CD4-positive, alpha-beta T cell treated with Interleukin-15 for 1 hour (primary cell): ENCODE measurements around the gene C2CD2L.
"Not testable (repeated sequence)": the region's sequence is repeated elsewhere in the genome, so short reads cannot be mapped to it uniquely, and the experiment has no call there.

Experiments used
- DNase-seq: peaks from one replicate; pipeline ENCODE4 v3.0.0-alpha.2; 2020

Gene C2CD2L

GRCh38 chr11:119116235-119116594 is 9.1 kb downstream of the C2CD2L start:
- DNase-seq = no peak

GRCh38 chr11:119116601-119117000 is 9.5 kb downstream of the C2CD2L start:
- no peak for DNase-seq

GRCh38 chr11:119117004-119117706 is 10.0 kb downstream of the C2CD2L start:
- no peak for DNase-seq

GRCh38 chr11:119118227-119118626 is 11.1 kb downstream of the C2CD2L start:
- no peak for DNase-seq

- DNase-seq = no peak
Observed at GRCh38 chr11:119118946-119119345, 11.8 kb downstream of the C2CD2L start.

- no peak for DNase-seq
Observed at GRCh38 chr11:119120639-119121007, 13.5 kb downstream of the C2CD2L start.

- peak; percentile 100 for DNase-seq
Observed at GRCh38 chr11:119121008-119121810, 14.1 kb downstream of the C2CD2L start, which contains the start of gene HINFP. HINFP (plus strand) TSS chr11:119121580; CDS start chr11:119126945, 5,365 bp downstream.

GRCh38 chr11:119121811-119122124 is 14.6 kb downstream of the C2CD2L start:
- DNase-seq = no peak

GRCh38 chr11:119125821-119126220 is 18.7 kb downstream of the C2CD2L start:
- no peak for DNase-seq

GRCh38 chr11:119126675-119127268 is 19.6 kb downstream of the C2CD2L start:
- no peak for DNase-seq

GRCh38 chr11:119130662-119131061 is 23.5 kb downstream of the C2CD2L start:
- no peak for DNase-seq

- DNase-seq = peak; percentile 34
Observed at GRCh38 chr11:119134389-119134978, 27.3 kb downstream of the C2CD2L start.

- not testable (repeated sequence) for DNase-seq
Observed at GRCh38 chr11:119139276-119139675, 32.1 kb downstream of the C2CD2L start.

GRCh38 chr11:119144825-119145486 is 37.8 kb downstream of the C2CD2L start:
- DNase-seq = peak; percentile 47

- DNase-seq = no peak
Observed at GRCh38 chr11:119145551-119145950, 38.4 kb downstream of the C2CD2L start.

GRCh38 chr11:119147604-119148333 is 40.6 kb downstream of the C2CD2L start:
- DNase-seq = no peak

- DNase-seq = no peak
Observed at GRCh38 chr11:119148720-119149017, 41.5 kb downstream of the C2CD2L start.

GRCh38 chr11:119149018-119149785 is 42.1 kb downstream of the C2CD2L start, which contains the start of gene ABCG4:
ABCG4 (plus strand) TSS chr11:119149052; CDS start chr11:119149966, 914 bp downstream.
- no peak for DNase-seq

GRCh38 chr11:119149786-119150275 is 42.7 kb downstream of the C2CD2L start:
- DNase-seq = no peak

GRCh38 chr11:119152043-119152442 is 44.9 kb downstream of the C2CD2L start:
- no peak for DNase-seq

- DNase-seq = no peak
Observed at GRCh38 chr11:119152604-119153003, 45.5 kb downstream of the C2CD2L start.
